Activated T-cell treated with anti-CD3 and anti-CD28 coated beads, Interleukin-2, amount 50 U/mL, for 24 hours (primary cell): ENCODE data around the gene CNBD2.
"Not testable (repeated sequence)": the region's sequence is repeated elsewhere in the genome, so short reads cannot be mapped to it uniquely, and the experiment has no call there.

Experiments
- DNase-seq: peaks from one replicate; pipeline ENCODE4 v3.0.0-alpha.2; 2020
- H3K27ac Mint-ChIP-seq: 2 replicates; pipeline ENCODE4 v1.8.0; 2020; ENCODE audit warnings: mild to moderate bottlenecking, mixed read lengths
- H3K27me3 Mint-ChIP-seq: 2 replicates; pipeline ENCODE4 v1.8.0; 2020; ENCODE audit warnings: mixed read lengths
- H3K36me3 Mint-ChIP-seq: 2 replicates; pipeline ENCODE4 v1.8.0; 2020; ENCODE audit warnings: low read depth, mixed read lengths
- H3K4me1 Mint-ChIP-seq: 2 replicates; pipeline ENCODE4 v1.8.0; 2020; ENCODE audit warnings: low read depth, mixed read lengths
- H3K4me3 Mint-ChIP-seq: 2 replicates; pipeline ENCODE4 v1.8.0; 2020; ENCODE audit warnings: mild to moderate bottlenecking, moderate library complexity, mixed read lengths
- H3K9me3 Mint-ChIP-seq: 2 replicates; pipeline ENCODE4 v1.8.0; 2020; ENCODE audit warnings: mixed read lengths

Gene CNBD2

GRCh38 chr20:35991142-35991771 is 22.9 kb downstream of the CNBD2 start:
- DNase-seq: no peak
- Mint-ChIP-seq H3K4me3 (no peak overlapping the region), H3K4me1 (peaks cover 7% of the 10 kb centered on the region), H3K36me3 (no peaks in the 10 kb centered on the region), H3K27ac (no peak overlapping the region), H3K27me3 (peaks cover 8% of the 10 kb centered on the region), H3K9me3 (no peaks in the 10 kb centered on the region)

- Mint-ChIP-seq H3K36me3 (no peaks in the 10 kb centered on the region), H3K9me3 (no peaks in the 10 kb centered on the region), H3K4me3 (peak overlapping the region; percentile 19), H3K27ac (no peak overlapping the region), H3K4me1 (peaks cover 7% of the 10 kb centered on the region), H3K27me3 (peaks cover 8% of the 10 kb centered on the region)
- peak; percentile 42 for DNase-seq
These were observed 24.4 kb downstream of the CNBD2 start for GRCh38 chr20:35992713-35993335.

- Mint-ChIP-seq H3K9me3 (no peaks in the 10 kb centered on the region), H3K4me3 (no peak overlapping the region), H3K27me3 (peaks cover 4% of the 10 kb centered on the region), H3K27ac (no peak overlapping the region), H3K4me1 (peaks cover 7% of the 10 kb centered on the region), H3K36me3 (no peaks in the 10 kb centered on the region)
- DNase-seq: peak; percentile 87
These were observed 26.6 kb downstream of the CNBD2 start for GRCh38 chr20:35994994-35995453.

- not testable (repeated sequence) for H3K9me3 Mint-ChIP-seq, H3K4me3 Mint-ChIP-seq, H3K27ac Mint-ChIP-seq, H3K36me3 Mint-ChIP-seq, H3K27me3 Mint-ChIP-seq, DNase-seq, H3K4me1 Mint-ChIP-seq
These were observed 28.1 kb downstream of the CNBD2 start for GRCh38 chr20:35996492-35996891.

GRCh38 chr20:36001331-36001730 is 32.9 kb downstream of the CNBD2 start:
- not testable (repeated sequence) for H3K4me3 Mint-ChIP-seq, H3K4me1 Mint-ChIP-seq, H3K27ac Mint-ChIP-seq, H3K36me3 Mint-ChIP-seq, DNase-seq
- H3K9me3 Mint-ChIP-seq: peaks cover 13% of the 10 kb centered on the region
- peaks cover 10% of the 10 kb centered on the region for H3K27me3 Mint-ChIP-seq

- H3K4me3 Mint-ChIP-seq: no peak overlapping the region
- peaks cover 13% of the 10 kb centered on the region for H3K9me3 Mint-ChIP-seq
- H3K4me1 Mint-ChIP-seq: no peaks in the 10 kb centered on the region
- H3K36me3 Mint-ChIP-seq: no peaks in the 10 kb centered on the region
- H3K27me3 Mint-ChIP-seq: peaks cover 10% of the 10 kb centered on the region
- H3K27ac Mint-ChIP-seq: no peak overlapping the region
- no peak for DNase-seq
These were observed 34.5 kb downstream of the CNBD2 start for GRCh38 chr20:36002855-36003254.

- DNase-seq: no peak
- peaks cover 13% of the 10 kb centered on the region for H3K9me3 Mint-ChIP-seq
- H3K4me1 Mint-ChIP-seq: no peaks in the 10 kb centered on the region
- H3K36me3 Mint-ChIP-seq: no peaks in the 10 kb centered on the region
- no peak overlapping the region for H3K4me3 Mint-ChIP-seq
- H3K27ac Mint-ChIP-seq: no peak overlapping the region
- peaks cover 10% of the 10 kb centered on the region for H3K27me3 Mint-ChIP-seq
These were observed 35.7 kb downstream of the CNBD2 start for GRCh38 chr20:36004045-36004444.

GRCh38 chr20:36008461-36009035 is 40.2 kb downstream of the CNBD2 start:
- Mint-ChIP-seq H3K27ac (no peak overlapping the region), H3K27me3 (peaks cover 8% of the 10 kb centered on the region), H3K36me3 (no peaks in the 10 kb centered on the region), H3K4me1 (no peaks in the 10 kb centered on the region), H3K9me3 (peaks cover 4% of the 10 kb centered on the region), H3K4me3 (no peak overlapping the region)
- DNase-seq: no peak

- Mint-ChIP-seq H3K4me1 (no peaks in the 10 kb centered on the region), H3K27ac (no peak overlapping the region), H3K9me3 (no peaks in the 10 kb centered on the region), H3K27me3 (no peaks in the 10 kb centered on the region), H3K36me3 (no peaks in the 10 kb centered on the region), H3K4me3 (no peak overlapping the region)
- DNase-seq: no peak
These were observed 41.7 kb downstream of the CNBD2 start for GRCh38 chr20:36010076-36010475.

- Mint-ChIP-seq H3K36me3 (no peaks in the 10 kb centered on the region), H3K4me1 (no peaks in the 10 kb centered on the region), H3K27me3 (no peaks in the 10 kb centered on the region), H3K4me3 (no peak overlapping the region), H3K9me3 (no peaks in the 10 kb centered on the region), H3K27ac (no peak overlapping the region)
- DNase-seq: no peak
These were observed 42.4 kb downstream of the CNBD2 start for GRCh38 chr20:36010825-36011224.

- Mint-ChIP-seq H3K27me3 (no peaks in the 10 kb centered on the region), H3K9me3 (no peaks in the 10 kb centered on the region), H3K36me3 (no peaks in the 10 kb centered on the region), H3K4me3 (no peak overlapping the region), H3K4me1 (no peaks in the 10 kb centered on the region), H3K27ac (no peak overlapping the region)
- no peak for DNase-seq
These were observed 47.5 kb downstream of the CNBD2 start for GRCh38 chr20:36015806-36016403.

GRCh38 chr20:36017048-36017951 is 48.9 kb downstream of the CNBD2 start:
- no peaks in the 10 kb centered on the region for H3K27me3 Mint-ChIP-seq
- no peaks in the 10 kb centered on the region for H3K9me3 Mint-ChIP-seq
- H3K27ac Mint-ChIP-seq: no peak overlapping the region
- no peak for DNase-seq
- H3K4me1 Mint-ChIP-seq: no peaks in the 10 kb centered on the region
- no peak overlapping the region for H3K4me3 Mint-ChIP-seq
- H3K36me3 Mint-ChIP-seq: no peaks in the 10 kb centered on the region

GRCh38 chr20:36018208-36018988 is 50.0 kb downstream of the CNBD2 start:
- Mint-ChIP-seq H3K4me1 (no peaks in the 10 kb centered on the region), H3K9me3 (no peaks in the 10 kb centered on the region), H3K4me3 (no peak overlapping the region), H3K36me3 (no peaks in the 10 kb centered on the region), H3K27me3 (no peaks in the 10 kb centered on the region), H3K27ac (no peak overlapping the region)
- no peak for DNase-seq

GRCh38 chr20:36026131-36026530 is 57.7 kb downstream of the CNBD2 start:
- not testable (repeated sequence) for H3K4me1 Mint-ChIP-seq, H3K27me3 Mint-ChIP-seq, H3K36me3 Mint-ChIP-seq, H3K27ac Mint-ChIP-seq, H3K4me3 Mint-ChIP-seq, H3K9me3 Mint-ChIP-seq, DNase-seq
